Glutamatergic neuron (in vitro differentiated cells): ENCODE measurements around the gene SNX10. TPM values are rescaled to one million over a fixed set of nuclear protein-coding genes. Genes with fewer than 3 reads are reported as not detected.
"Not testable (repeated sequence)": the region's sequence is repeated elsewhere in the genome, so short reads cannot be mapped to it uniquely, and the experiment has no call there.

Source experiments
- DNase-seq: peaks from one replicate; pipeline ENCODE4 v3.0.0; 2022
- H3K27ac Mint-ChIP-seq: one replicate; pipeline ENCODE4 v1.8.0; 2020; ENCODE audit warnings: mild to moderate bottlenecking, mixed read lengths, inconsistent platforms; ENCODE audit not compliant: unreplicated experiment
- H3K27me3 Mint-ChIP-seq: one replicate; pipeline ENCODE4 v1.8.0; 2020; ENCODE audit warnings: mild to moderate bottlenecking, moderate library complexity, mixed read lengths, inconsistent platforms; ENCODE audit not compliant: unreplicated experiment
- H3K36me3 Mint-ChIP-seq: one replicate; pipeline ENCODE4 v1.8.0; 2020; ENCODE audit warnings: mild to moderate bottlenecking, mixed read lengths, inconsistent platforms; ENCODE audit not compliant: unreplicated experiment
- H3K4me1 Mint-ChIP-seq: one replicate; pipeline ENCODE4 v1.8.0; 2020; ENCODE audit warnings: mild to moderate bottlenecking, low read depth, mixed read lengths, inconsistent platforms; ENCODE audit not compliant: unreplicated experiment
- H3K4me3 Mint-ChIP-seq: one replicate; pipeline ENCODE4 v1.8.0; 2020; ENCODE audit warnings: mild to moderate bottlenecking, mixed read lengths, inconsistent platforms; ENCODE audit not compliant: unreplicated experiment
- H3K9me3 Mint-ChIP-seq: one replicate; pipeline ENCODE4 v1.8.0; 2020; ENCODE audit warnings: mild to moderate bottlenecking, moderate library complexity, mixed read lengths, inconsistent platforms; ENCODE audit not compliant: unreplicated experiment
- total RNA-seq: library from RNA; stranded (reverse); fragmentation: NEBNext Ultra II Directional; extraction: Animal tissue kit (Norgen Biotek cat#: 25700); gene quantifications from one replicate; pipeline ENCODE4 v1.2.1, GENCODE V29; 2021; ENCODE audit not compliant: unreplicated experiment
- TF ChIP-seq, protein P1 (sequence below): fragments of 200-600 bp; sonication (generic); IDR thresholded peaks from one replicate; pipeline ENCODE4 v1.5.0; 2021; ENCODE audit not compliant: partially characterized antibody, unreplicated experiment

SNX10 gene
- total RNA-seq, 1 donor from 2014 or later = 6.1 TPM

DNA sequence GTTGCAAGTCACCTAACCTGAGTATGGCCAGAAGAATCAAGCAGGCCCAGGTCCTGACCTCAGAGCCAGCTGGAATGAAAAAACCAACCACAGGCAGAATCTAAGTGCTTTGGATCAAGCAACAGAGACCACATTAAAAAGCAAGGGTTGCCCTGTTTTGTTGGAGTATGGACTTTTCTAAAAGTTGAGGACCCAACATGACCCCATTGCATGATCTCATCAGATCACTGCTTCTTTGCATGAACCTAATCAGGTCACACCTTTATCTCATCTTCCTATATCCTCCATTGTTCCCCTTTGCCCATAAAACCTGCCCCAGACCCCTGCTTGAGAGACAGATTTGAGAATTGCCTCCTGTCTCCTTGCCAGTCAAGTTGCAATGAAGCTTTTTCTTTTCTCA is 11.6 kb upstream of the SNX10 start:
- Mint-ChIP-seq H3K9me3 (no peaks in the 10 kb centered on the region), H3K27ac (no peak overlapping the region), H3K36me3 (no peaks in the 10 kb centered on the region), H3K4me3 (no peak overlapping the region), H3K27me3 (peaks cover 3% of the 10 kb centered on the region), H3K4me1 (no peaks in the 10 kb centered on the region)
- TF ChIP-seq, protein P1, sequence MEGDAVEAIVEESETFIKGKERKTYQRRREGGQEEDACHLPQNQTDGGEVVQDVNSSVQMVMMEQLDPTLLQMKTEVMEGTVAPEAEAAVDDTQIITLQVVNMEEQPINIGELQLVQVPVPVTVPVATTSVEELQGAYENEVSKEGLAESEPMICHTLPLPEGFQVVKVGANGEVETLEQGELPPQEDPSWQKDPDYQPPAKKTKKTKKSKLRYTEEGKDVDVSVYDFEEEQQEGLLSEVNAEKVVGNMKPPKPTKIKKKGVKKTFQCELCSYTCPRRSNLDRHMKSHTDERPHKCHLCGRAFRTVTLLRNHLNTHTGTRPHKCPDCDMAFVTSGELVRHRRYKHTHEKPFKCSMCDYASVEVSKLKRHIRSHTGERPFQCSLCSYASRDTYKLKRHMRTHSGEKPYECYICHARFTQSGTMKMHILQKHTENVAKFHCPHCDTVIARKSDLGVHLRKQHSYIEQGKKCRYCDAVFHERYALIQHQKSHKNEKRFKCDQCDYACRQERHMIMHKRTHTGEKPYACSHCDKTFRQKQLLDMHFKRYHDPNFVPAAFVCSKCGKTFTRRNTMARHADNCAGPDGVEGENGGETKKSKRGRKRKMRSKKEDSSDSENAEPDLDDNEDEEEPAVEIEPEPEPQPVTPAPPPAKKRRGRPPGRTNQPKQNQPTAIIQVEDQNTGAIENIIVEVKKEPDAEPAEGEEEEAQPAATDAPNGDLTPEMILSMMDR = no peak
- no peak for DNase-seq

DNA sequence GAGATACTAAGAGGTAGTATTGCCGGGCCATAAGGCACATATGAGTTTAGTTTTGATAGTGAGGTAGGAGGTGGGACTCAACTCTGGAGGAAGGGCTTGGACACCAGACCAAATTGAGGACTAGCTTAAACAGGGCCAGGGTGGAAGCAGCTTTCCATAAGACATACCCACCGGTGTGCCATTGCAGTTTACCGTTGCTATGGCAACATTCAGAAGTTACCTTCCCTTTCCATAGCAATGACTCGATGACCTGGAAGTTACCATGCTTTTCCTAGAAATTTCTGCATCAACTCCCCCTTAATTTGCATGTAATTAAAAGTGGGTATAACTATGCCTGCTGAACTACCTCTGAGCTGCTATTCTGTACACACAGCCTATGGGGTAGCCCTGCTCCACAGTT is 10.9 kb upstream of the SNX10 start:
- no peak overlapping the region for H3K27ac Mint-ChIP-seq
- no peak for DNase-seq
- TF ChIP-seq, protein P1 = no peak
- H3K9me3 Mint-ChIP-seq = no peaks in the 10 kb centered on the region
- peaks cover 3% of the 10 kb centered on the region for H3K27me3 Mint-ChIP-seq
- no peaks in the 10 kb centered on the region for H3K36me3 Mint-ChIP-seq
- H3K4me1 Mint-ChIP-seq = no peaks in the 10 kb centered on the region
- H3K4me3 Mint-ChIP-seq = no peak overlapping the region

DNA sequence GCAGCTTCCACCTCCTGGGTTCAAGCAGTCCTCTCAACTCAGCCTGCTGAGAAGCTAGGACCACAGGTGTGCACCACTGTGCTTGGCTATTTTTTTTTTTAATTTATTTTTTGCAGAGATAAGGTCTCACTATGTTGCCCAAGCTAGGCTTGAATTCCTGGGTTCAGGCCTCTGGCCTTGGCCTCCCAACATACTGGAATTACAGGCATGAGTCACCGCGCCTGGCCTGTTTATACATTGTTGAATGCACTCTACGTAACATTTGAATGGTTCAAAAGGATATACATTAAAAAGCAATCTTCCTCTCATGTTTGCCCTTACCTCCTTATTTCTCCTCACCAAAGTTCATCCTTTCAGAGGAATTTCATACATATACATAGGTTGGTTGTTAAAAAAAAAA is 7.2 kb upstream of the SNX10 start:
- TF ChIP-seq, protein P1 = no peak
- H3K9me3 Mint-ChIP-seq = no peaks in the 10 kb centered on the region
- no peaks in the 10 kb centered on the region for H3K36me3 Mint-ChIP-seq
- no peaks in the 10 kb centered on the region for H3K27me3 Mint-ChIP-seq
- no peak overlapping the region for H3K4me3 Mint-ChIP-seq
- no peaks in the 10 kb centered on the region for H3K4me1 Mint-ChIP-seq
- DNase-seq = no peak
- H3K27ac Mint-ChIP-seq = no peak overlapping the region

DNA sequence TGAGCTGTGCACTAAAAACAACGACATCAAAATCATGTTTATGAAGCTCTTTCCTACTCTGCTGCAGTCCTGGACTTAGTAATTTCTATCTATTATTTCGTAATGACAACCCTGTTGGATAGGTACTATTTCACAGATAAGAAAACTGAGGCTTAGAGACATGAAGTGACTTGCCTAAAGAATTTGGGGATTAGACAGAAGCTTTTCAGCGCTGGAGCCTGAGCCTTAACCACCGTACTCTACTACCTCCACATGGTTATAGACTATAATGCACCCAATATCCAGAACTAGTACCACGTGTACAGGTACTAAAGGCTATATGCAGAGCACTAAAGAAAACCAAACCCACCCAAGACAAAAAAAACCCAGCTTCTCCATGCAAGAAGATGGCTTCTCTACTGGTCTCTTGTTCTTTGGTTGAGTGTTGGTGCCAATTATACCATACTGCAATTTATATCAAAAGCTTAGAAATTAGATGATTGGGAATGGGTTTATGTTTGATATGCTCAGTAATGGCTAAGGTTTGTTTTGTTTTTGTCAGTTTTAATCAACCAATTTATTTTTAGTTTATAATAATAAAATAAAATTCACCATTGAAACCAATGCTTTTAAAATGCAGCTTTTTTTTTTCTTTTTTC is 6.5 kb upstream of the SNX10 start:
- TF ChIP-seq, protein P1 = no peak
- no peak for DNase-seq
- no peaks in the 10 kb centered on the region for H3K9me3 Mint-ChIP-seq
- no peaks in the 10 kb centered on the region for H3K36me3 Mint-ChIP-seq
- H3K27ac Mint-ChIP-seq = no peak overlapping the region
- no peak overlapping the region for H3K4me3 Mint-ChIP-seq
- H3K27me3 Mint-ChIP-seq = no peaks in the 10 kb centered on the region
- H3K4me1 Mint-ChIP-seq = no peaks in the 10 kb centered on the region

DNA sequence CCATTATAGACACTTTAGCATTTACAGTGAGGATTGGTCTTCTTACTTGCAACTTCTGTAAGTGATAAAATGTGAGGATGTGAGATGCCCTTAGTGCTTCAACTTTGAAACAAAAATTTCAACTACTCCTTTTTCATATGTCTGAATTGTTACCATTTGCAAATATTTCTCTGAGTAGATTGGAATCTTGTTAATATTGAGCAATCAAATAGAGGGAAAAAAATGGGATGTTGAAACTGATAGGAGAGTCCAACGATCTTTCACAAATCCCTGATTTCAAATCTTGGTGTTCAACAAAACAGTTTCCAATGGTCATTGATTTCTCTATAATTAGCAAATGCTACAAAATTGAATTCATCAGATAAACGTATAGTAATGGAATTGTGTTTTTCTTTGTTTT is 5.5 kb upstream of the SNX10 start:
- TF ChIP-seq, protein P1 = no peak
- no peak for DNase-seq
- H3K4me1 Mint-ChIP-seq = no peaks in the 10 kb centered on the region
- H3K36me3 Mint-ChIP-seq = no peaks in the 10 kb centered on the region
- H3K27me3 Mint-ChIP-seq = no peaks in the 10 kb centered on the region
- no peak overlapping the region for H3K27ac Mint-ChIP-seq
- H3K4me3 Mint-ChIP-seq = no peak overlapping the region
- H3K9me3 Mint-ChIP-seq = no peaks in the 10 kb centered on the region

DNA sequence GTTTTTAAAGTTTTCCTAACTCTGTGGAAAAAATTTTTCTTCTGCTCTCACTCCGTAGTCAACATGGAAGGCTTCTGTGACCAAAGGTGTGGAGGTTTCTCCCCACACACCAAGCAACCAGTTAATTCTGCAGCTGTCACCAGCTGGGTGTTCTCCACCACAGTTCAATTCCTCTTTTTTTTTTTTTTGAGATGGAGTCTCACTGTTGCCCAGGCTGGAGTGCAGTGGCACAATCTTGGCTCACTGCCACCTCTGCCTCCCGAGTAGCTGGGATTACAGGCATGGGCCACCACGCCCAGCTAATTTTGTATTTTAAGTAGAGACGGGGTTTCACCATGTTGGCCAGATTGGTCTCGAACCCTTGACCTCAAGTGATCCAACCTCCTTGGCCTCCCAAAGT is 3.5 kb upstream of the SNX10 start:
- H3K36me3 Mint-ChIP-seq, H3K27ac Mint-ChIP-seq, H3K27me3 Mint-ChIP-seq, H3K9me3 Mint-ChIP-seq, DNase-seq, H3K4me1 Mint-ChIP-seq, H3K4me3 Mint-ChIP-seq: not testable (repeated sequence)
